Measurements from ENCODE around the gene HSPA8.

DNA sequence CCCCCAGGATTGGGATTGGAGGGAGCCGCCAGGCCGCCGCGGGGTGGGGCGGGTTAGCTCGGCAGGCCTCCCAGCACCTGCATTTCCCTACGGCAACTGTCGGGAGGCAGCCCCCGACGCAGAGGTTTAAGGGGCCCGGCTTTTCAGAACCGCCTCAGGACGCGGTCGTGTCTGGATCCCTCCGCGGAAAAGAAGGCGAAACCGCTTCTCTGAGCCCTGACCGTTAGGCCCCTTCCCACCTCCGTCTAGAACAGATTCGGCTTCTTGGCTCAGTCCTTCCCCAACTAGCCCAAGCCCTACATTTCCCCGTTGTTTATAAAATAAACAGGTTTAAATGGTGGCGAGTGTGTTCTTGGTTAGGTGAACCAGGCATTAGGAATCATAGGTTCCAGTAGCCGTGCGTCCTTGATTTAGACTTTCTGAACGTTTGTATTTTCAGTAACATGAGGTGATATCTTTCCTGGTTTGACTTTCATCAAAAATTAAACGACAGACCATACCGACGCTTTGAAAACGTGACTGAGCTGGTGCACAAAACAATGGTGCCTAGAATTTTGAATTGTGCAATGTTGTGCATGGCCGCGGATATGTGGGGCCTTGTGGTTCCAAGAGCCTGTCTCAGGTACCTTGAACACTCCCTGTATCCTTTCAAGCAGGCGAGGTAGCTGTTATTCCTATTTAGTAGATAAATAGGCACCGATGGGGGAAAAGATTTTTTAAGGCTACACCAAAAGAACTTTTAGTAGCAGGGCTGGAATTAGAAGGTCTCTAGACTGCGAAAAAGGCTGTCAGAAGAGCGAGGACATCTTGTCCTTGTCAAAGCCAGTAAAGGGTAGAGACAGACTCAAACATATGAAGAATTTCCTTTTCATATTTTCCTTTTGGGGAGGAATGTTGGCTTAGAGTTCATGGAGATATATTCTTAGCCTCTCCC lies 1.2 kb upstream of the HSPA8 start:
- TF ChIP-seq POLR2AphosphoS5 (IDR thresholded peaks at IDR 0.05), result no peak
- TF ChIP-seq, protein P1, sequence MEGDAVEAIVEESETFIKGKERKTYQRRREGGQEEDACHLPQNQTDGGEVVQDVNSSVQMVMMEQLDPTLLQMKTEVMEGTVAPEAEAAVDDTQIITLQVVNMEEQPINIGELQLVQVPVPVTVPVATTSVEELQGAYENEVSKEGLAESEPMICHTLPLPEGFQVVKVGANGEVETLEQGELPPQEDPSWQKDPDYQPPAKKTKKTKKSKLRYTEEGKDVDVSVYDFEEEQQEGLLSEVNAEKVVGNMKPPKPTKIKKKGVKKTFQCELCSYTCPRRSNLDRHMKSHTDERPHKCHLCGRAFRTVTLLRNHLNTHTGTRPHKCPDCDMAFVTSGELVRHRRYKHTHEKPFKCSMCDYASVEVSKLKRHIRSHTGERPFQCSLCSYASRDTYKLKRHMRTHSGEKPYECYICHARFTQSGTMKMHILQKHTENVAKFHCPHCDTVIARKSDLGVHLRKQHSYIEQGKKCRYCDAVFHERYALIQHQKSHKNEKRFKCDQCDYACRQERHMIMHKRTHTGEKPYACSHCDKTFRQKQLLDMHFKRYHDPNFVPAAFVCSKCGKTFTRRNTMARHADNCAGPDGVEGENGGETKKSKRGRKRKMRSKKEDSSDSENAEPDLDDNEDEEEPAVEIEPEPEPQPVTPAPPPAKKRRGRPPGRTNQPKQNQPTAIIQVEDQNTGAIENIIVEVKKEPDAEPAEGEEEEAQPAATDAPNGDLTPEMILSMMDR (IDR thresholded peaks at IDR 0.05), result no peak

Data from gastroesophageal sphincter (tissue), 3 donors.